ENCODE results near the gene PCDH1. TPM values are rescaled to one million over a fixed set of nuclear protein-coding genes. Genes with fewer than 3 reads are reported as not detected.
A peak's percentile ranks its signal among the peaks of the same experiment; 100 is the strongest.

Gene PCDH1
- polyA plus RNA-seq, 1 donor, result 22.4 TPM

DNA sequence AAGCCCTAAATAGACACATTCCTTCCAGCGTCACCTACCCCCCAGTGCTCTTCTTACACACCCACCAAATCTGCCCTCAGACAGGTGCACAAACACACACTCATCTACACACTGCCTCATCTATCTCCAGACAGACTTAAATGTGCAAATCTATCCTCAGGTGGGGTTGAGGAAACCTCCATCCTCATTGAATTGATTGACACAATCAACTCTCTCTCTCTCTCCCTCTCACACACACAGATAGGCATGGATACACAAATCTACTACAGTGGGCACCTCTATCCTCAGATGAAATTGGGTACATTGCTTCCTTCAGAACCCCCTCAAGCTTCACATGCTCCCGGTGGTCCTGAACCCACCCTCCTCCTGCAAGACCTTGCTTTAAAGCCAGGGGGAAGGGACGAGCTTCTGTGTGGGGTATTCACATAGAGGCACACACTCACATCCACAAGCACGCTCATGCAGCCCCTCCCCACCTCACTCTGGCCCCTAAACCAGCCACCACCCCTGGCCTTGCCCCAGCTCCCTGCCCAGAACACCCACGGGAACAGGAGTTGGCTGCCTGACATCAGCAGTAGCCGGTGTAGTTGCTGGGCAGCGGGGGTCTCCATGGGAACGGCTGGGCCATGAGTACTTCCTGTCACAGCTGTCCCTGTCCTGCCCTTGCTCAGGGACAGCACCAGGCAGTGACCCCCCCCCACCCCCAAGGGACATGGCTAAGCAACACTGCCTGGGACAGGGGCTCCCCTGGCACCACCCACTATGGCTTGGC lies 22.8 kb downstream of the PCDH1 start:
- no peak for DNase-seq

DNA sequence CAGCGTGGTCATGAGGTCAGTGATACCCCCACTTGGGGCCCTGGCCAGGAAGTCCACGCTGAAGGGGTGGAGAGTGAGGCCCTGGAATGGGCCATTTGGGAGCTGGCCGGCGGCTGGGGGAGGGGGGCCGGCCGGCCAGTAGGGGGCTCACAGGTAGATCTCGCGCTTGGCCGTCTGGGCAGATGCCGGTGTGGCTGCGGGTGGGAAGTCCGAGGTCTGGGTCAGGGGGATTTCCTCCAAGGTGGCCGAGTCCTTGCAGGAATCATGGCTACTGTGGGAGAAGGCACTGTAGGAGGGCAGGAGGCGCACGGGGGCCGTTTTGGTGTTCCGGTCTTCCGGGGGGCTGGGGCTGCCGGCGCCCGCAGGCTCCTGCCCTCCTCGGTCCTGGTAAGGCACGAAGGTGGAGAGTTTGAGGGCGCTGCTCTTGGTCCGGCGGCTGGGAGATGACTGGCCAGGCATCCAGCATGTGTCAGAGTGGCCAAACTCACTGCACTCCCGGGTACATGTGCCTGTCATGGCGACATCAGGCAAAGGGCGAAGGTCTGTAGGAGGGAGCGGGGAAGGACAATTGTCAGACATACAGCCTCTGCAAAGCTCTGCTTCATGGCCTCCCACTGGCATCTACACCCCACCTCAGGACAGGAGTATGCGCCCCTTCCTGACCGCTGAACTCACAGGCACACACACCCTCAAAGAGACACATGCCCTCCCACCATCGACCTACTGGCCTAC lies 24.1 kb downstream of the PCDH1 start:
- DNase-seq, result no peak

DNA sequence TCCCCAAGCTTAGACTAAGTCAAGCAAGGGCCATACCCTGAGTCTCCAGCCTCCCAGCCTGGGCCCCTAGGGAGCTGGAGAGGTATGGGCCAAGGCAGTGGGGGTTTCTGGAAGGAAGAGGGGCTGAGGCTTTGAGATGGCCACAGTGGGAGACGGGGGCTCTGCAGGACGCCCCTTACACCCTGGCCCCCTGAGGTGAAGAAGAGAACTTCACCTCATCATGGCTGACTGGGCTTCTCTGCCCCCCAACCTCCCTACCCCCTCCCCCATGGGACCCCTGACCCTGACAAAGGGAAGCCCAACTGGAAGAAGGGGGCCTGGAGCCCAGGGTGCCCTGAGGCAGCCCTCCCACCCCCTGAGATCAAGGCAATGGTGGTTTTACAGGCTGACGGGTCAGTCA lies 25.8 kb downstream of the PCDH1 start:
- DNase-seq, result no peak

DNA sequence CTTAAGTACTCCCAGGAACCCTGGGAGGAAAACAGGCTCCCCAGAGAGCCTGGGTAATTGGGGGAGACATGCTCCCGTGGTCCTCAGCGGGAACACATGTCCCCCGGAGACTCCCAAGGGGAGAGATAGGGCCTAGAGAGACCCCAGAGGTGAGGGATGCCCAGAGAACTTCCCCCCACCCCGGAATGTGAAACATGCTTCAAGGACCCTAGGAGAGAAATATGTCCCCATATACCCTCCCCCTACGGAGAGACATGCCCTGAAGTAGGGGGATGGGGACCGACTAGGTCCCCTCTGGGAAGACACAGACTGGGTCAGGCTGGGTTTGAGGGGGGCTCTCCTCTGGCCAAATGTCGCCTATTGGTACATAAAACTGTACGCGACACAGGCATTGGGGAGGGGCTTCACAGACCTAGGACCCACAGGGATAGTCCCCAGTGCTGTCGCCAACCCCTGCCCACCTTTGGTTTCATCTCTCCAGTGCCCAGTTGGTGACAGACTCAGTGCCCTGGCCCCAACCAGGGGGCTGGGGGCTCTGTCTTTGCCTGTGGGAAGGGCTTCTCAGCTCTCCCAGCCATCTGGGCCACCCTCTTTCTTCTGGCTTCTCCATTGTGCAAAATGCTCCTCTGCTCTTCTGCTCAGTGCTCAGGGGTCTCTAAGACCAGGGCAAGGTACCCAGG lies 26.9 kb downstream of the PCDH1 start:
- no peak for DNase-seq

DNA sequence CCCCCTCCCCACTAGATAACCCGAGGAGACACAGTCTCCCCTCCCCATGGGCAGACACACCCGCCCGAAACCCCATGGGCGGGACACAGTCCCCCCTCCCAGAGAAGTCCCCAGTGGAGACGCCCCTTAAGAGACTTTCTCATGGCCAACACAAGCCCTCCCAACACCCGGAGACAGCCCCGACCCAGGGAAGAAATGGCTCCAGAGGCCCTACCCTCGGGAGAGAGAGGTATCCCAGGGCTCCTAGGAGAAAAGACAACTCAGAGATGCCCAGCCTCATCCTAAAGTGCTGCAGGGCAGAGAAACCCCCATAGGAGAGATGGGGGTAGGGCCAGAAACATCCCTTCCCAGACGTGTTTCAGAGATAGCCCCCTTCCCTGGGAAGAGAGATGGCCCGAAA lies 27.4 kb downstream of the PCDH1 start:
- DNase-seq, result no peak

DNA sequence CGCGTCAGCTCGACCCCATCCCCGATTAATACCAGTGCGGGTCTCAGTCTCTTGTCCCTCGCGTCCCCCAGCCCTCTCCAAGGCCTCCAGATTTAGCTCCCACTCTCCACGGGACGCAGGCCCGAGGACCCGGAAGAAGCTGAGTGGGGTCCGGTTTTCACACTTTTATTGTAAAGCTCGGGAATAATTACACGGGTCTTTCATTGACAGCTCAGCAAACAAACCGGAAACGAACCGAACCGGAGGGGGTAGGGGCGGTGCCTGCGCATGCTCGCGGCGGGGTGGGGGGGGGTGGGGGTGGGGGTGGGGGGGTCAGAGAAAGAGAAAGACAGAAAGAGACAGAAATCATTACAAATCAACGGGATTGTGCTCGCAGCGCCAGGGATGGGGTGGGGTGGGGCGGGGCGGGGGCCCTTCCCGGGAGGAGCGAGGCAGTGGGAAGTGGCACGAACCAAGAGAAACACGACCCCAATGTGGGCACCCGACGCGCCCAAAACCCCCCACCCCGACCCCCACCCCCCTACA lies 27.9 kb downstream of the PCDH1 start:
- DNase-seq, result no peak

DNA sequence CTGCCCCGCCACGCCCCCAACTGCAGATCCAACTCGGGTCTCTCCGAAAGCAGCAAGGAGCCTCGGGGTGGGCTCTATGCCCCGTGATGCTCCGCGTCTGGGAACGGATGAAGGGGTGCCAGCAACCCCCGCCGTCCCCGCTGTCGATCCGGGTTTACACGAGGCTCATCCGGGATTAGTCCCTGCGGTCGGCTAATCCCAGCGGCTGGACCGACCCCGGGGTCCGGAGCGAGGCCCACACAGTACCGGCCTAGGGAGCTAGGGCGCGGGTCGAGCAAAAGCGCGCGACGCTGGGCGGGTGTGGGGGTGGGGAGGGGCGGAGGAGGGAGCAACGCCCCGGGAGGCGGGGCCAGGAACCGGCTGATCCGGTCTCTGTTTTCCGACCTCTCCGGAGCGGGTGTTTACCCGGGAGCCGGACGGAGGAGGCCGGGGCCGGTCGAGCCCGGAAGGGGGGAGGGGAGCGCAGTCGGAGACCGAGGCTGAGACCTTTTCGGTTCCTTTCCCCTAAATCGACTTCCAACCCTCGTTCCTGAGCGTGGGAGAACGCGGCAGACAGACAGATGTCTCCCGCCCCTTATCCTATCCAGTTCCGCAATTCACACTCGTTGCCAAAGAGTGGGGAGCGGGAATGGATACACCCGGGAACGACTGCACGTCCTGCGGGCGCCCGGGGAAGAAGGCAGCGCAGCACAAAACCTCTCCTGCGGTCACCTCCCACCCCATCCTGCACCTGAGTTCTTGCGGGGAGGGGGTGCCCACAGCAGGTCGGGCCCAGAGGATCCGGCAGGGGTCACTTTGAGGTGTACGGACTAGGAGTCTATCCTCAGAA lies 28.6 kb downstream of the PCDH1 start:
- DNase-seq, result peak; percentile 89

DNA sequence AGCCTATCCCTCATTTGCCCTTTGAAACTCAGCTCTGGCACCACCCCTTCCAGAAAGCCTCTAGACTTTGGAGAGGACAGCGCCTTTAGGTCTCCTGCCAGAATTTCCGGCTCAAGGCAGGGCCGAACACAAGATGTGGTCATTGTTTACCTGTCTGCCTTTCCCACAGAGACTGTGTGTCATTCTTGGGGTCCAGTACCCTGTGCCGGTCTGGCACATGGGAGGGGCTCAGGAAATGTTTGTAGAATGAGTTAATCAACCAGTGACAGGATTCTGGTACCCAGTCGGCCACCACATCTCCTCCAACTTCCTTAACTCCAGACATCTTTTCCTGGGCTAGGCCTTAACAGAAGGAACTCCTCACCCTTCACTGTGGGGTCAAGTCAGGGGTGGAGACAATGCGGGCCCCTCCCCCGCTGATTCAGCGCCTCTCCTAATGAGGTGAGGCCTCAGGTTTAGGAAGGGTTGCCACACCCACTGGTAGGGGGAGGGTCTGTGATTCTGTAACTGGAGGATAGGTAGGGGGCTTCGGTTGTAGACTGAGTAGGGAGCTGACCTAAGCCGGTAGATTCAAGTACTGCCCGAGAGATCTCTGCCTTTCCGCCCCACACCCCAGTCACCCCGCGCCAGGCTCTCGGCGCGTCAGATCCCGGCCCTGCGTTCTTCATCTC lies 29.3 kb downstream of the PCDH1 start:
- DNase-seq, result peak; percentile 40

DNA sequence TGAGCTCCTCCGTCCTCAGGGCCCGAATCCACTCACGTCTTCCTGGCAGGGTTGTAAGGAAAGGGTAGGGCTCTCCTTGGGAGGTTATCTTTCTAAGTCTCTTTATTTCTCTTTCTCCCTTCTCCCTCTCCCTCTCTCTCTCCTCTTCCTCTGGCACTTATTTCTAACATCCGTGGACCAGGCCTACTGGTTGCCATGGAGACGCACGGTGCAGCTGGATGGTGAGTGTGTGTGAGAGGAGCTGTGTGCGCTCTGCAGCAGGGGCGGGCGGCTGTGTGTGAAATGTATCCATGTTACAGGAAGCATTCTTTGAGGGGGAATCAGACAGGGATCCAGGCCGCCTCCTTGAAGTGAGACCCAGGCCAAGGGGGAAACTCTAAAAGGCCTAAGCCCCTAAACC lies 32.2 kb downstream of the PCDH1 start:
- DNase-seq, result no peak

DNA sequence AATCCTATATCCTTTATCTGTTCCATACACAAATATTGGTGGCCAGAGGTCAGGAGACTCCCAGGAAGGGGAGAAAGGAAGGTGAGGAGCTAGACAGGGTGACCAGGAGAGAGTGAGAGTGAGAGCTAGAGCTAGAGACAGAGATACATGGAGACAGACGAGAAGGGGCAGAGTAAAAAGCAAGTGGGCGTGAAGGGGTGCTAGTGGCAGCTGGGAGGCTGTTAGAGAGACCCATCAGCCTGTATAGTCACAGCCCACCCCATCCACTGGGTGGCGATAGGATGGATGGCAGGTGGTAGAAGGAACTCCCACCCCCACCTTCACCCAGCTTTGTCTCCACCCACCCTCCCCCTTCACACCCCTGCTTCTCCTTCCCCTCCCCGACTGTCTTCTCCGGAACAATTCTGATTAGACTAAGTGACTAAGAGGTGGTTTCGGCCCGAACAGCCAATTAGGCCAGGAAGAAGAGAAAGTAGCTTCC lies 32.8 kb downstream of the PCDH1 start:
- DNase-seq, result no peak

DNA sequence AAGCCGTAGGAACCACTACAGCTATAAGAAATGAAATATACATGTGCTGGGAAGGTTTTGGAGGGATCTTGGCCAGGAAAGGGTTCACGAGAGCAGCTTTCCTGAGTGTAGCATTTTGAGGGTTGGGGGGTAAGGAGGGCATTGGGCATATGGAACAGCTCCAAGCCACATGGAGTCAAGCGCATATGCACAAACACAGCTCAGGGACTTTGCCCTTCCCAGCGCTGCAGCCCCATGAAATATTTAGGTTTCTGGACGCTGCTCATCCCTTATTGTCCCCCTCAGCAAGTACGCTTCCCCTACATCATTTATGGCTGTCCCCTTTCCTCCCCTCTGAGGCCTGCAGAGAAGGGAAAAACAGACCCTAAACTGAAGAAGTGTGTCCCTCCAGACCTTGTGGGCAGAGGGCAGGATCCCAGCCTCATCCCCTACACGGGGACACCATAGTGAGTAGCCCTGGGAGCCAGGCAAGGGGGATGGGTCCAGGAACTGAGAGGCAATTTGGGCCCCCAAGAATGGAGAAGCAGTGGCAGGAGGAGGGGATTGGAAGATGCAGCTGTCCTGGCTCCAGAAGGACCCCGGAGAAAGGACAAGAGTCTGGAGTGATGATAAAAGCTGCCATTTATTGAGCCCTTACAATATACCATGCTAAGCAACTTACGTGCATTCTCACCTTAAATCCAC lies 33.7 kb downstream of the PCDH1 start:
- DNase-seq, result no peak

DNA sequence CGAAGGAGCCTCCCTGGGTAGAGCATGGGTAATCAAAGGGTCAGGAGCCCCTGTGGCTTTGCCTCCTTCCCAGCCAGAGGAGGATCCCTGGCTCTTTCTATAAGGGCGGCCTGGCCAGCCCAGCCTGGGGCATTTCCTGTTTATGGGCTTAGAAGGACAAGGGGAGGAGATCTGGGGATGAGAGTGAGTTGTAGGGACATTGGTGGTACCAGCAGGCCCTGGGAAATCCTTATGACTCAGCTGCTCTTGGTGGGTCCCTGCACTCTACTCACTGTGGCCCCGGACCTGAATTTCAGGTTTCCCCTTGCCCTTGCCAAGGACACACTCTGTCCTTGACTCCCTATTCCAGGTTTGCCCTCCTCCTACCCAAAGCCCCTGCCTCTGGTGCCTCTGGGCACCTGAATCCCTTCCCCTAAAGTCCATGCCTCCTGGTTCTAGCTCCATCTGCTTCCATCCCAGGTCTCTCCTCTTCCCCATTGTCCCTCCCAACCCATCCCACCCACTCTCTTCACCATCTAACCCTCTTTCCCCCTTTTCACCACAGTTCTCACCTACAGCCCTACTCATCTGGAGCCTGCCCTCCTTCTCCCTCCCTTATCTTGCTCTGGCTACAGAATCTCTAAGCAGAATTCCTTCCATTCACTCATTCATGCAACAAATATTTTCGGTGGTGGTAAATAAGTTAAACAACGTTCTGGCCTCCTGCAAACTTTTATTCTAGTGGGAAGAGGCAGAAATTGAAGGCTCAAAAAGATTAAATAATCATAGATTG lies 34.9 kb downstream of the PCDH1 start:
- no peak for DNase-seq

DNA sequence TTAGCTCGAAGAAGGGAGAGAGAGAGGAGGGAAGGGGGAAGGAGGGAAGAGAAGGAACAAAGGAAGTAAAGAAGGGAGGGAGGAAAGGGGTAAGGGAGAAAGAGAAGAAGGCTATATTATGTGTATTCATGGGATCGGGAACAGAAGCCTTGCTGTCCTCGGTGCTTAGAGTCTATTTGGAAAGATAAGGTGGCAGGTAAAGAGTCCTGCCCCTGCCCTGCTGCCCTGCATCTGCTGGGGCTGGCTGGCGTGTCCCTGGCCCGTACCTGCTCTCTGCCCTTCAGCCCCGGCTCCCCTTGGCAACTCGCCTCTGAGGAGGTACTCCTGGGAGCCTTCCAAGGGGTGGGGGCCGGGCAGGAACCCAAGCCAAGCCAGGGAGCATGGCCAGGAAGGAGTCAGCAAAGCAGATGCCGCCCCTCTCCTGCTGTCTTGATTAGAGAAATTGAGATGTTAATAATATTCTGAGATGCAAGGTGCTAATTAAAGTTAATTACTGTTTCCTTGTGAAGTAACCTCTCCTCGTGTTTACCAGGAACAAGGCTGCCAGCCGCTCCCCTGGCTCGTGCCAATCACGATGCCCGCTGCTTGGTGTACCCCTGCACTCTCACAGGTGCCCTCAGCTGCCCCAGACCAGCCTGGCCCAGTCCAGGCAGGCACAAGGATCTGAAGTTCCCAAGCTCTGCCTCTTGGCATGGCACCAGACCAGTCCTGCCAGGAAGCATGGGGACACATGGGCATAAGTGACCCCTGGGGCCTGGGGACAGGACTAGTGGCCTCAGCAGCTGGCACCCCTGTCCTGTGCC lies 36.6 kb downstream of the PCDH1 start:
- DNase-seq, result no peak

DNA sequence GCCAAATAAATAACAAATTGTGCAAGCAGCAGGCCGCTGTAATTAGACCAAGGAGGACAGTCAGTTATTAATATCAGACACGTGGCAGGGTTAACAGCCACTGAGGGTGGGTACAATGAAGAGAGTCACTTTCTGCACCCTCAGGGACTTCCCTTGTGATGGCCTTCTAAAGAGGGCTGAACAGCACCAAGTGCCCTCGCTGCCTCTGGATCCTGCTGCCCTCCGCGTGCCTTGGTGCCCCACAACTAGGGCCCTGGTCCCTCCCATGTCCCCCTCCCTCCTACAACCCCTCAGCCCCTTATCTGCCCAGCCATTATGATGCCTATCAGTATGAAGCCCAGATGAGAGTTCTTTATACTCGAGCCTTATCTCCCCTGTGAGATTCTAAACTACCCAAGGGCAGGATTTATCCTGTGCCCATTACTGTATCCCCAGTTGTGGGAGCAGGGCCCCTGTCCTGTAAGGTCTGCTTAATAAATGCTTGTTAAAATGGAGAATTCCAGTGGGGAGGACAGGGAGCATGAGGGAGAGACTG lies 37.3 kb downstream of the PCDH1 start:
- no peak for DNase-seq

DNA sequence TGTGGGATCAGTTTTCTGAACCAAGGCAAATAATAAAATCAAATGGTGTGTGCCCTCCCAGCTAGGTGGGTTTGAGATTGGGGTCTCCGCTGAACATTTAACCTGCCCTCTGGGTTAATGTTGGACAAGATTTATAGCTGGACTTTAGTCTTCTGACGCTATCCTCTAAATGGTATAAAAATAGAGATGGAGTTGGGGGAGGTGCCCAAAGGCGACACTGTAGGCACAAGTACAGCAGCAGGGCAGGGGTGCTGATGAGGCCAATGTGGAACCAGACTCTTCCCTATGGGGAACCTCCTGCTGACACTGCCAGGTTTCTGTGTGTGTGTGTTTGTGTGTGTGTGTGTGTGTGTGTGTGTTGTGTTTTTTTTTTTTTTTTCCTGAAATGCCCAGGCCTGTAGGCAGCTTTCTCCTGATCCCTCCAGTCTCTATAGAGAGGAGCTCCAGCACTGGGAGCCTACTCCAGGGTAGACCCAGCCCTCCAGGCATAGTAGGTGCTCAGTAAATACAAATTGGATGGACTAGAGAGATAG lies 37.9 kb downstream of the PCDH1 start:
- no peak for DNase-seq

DNA sequence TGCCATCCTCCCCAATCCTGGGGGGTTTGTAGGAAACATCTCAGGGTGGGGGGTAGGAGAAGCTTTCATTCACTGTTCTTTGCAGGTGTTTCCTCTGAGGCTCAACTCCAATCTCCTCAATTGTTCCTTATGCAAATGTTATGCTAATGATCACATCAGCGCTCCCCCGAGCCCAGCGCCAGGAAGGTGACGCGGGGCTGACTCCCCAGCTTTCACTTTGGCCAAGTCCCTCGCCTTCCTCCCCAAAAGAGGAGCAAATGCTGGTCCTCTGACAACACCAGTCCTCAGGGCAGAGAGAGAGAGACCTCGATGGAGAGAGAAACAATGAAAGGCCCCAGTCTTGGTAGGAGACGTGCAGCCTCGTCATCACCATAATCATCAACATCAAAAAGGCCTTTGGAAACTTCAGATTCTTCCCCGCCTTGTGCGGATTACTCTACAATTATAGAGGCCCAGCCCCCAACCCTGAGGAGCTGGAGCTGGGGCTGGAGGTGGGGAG lies 39.1 kb downstream of the PCDH1 start:
- DNase-seq, result no peak

DNA sequence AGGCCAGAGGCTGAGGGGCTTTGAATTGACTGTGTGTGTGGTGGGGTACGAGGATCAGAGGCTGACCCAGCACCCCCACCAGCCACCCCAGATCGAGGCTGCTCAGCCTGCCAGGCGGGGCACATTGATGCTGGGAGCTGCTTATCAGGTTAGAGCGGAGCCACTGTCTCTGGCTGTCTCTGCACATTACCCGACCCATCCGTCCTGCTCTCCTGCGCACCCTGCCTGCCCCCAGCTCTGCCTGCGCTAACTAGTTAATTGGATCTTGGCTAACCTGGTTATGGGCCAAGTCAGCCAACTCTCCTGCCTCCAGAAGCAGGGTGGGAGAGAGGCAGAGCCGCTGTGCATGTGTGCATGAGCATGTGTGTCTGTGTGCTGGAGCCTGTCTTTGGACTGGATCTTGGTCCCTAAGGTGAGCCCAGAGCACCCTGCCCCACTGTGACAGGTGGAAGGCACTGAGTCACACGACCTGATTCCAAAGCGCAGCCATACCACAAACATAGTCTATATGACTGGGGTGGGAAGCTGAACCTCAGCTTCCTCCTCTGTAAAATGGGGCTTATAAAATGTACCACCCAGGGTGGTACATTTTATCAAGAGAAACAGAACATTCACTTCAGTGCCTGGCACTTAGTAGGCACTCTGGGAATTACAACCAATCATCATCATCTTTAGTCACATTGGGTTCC lies 39.7 kb downstream of the PCDH1 start:
- DNase-seq, result no peak

Measured in left kidney (tissue), 2 donors.